Islet precursor cell (in vitro differentiated cells): ENCODE results near the gene TCEANC2.
"Not testable (repeated sequence)": the region's sequence is repeated elsewhere in the genome, so short reads cannot be mapped to it uniquely, and the experiment has no call there.

ENCODE experiments used
- DNase-seq: peaks from one replicate; pipeline ENCODE4 v3.0.0-alpha.2; 2018

The TCEANC2 gene

DNA sequence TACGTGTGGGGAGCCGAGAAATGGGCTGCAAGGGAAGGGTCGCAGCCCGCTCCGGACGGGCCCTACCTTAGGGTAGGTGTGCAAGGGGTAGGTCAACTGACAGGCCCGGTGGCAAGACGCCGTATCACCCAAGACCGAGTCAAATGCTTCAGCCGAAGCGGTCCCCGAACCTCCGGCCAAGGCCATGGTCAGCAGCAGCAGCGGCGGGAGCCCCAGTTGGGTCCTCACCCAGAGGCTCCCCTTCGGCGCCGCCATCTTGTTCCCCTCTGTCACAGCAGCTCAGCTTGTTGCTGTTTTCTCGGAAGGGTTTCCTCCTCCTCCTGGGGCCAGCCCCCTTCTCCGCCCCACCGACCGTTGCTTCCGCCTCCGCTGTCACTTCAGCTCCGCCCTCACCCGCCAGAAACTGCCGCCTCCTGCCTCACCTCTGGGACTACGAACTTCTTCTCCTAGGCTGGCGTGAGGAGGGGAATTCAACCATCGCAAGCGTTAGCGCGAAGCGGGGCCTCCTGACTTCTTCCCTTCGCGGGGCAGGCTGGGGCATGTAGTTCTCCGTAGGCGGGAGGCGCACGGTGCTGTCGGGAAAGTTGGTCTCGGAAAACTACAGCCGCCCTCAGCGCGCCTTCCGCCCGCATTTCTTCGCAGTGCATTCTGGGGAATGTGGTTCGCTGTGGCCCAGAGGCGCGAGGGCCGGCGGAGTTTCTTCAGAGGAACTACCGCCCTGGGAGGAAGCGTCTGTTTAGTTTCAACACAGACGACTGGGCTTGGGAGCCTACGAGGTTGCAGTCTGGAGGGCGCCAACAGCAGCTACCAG, at the start of gene TCEANC2, which contains the start of gene TMEM59:
TCEANC2 (plus strand) TSS at position 675 of the 811 bp plus-strand sequence. CDS start 815 bp downstream, outside the sequence.
TMEM59 (minus strand) TSS at position 271 of the 811 bp plus-strand sequence; CDS start at position 255, 16 bp downstream.
- DNase-seq, result peak; percentile 100

DNA sequence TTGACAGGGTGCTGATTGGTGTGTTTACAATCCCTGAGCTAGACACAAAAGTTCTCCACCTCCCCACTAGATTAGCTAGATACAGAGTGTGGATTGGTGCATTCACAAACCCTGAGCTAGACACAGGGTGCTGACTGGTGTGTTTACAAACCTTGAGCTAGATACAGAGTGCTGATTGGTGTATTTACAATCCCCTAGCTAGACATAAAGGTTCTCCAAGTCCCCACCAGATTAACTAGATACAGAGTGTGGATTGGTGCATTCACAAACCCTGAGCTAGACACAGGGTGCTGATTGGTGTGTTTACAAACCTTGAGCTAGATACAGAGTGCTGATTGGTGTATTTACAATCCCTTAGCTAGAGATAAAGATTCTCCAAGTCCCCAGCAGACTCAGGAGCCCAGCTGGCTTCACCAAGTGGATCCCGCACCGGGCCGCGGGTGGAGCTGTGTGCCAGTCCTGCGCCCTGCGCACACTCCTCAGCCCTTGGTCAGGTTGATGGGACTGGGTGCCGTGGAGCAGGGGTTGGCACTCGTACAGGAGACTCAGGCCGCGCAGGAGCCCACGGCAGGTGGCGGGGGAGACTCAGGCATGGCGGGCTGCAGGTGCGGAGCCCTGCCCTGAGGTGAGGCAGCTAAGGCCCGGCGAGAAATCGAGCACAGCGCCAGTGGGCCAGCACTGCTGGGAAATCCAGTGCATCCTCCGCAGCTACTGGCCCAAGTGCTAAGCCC, 49.5 kb upstream of the TCEANC2 start:
- DNase-seq, result not testable (repeated sequence)

DNA sequence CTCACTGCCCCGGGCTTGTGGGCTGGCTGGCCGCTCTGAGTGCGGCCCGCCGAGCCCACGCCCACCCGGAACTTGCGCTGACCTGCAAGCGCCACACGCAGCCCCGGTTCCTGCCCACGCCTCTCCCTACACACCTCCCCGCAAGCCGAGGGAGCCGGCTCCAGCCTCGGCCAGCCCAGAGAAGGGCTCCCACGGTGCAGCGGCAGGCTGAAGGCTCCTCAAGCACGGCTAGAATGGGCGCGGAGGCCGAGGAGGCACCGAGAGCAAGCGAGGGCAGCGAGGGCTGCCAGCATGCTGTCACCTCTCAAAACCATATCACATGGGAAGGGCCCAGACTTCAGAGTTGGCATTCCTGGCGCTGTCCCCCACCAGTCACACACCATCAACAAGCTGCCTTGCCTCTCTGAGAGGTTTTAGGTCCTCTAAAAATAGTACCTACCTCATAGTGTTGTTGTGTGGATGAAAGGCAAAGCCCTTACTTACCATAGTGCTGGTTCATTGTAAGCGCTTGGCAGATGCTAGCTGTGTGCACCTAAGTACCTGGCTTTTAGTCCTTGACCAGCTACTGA, 48.8 kb upstream of the TCEANC2 start:
- DNase-seq, result peak; percentile 14

DNA sequence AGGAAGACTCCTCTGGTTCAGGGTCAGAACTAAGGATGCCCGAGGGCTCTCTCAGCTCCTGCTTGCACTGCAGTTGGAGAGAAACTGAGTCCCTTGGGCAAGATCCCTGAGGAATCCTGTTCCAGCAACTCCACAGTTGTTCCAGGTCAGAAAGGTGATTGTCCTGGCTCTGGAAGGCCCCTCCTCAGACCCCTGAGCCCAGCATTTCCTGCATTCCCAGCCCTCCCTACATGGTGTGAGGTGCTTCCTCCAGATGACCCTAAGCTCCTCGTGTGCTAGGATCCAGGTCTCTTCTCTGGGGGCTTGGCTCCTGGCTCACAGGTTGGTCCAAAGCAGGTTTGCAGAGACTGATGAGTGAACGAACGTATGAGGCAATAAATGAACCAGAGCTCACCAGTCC, 46.9 kb upstream of the TCEANC2 start:
- no peak for DNase-seq

DNA sequence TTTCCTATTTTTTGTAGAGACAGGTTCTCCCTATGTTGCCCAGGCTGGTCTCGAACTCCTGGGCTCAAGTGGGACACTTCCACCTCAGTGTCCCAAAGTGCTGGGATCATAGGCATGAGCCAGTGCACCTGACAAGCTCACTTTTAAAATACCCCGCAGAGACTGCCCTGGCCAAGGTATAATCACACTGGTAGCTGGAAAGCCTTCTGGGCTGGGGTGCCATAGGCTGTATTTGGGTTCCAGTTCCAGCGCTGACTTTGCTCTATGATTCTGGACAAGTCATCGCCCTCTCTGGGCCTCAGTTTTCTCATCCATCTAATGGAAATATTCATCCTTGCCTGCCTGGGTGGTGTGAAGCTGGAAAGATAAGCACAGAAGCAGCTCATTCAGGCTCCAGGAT, 45.8 kb upstream of the TCEANC2 start:
- no peak for DNase-seq

DNA sequence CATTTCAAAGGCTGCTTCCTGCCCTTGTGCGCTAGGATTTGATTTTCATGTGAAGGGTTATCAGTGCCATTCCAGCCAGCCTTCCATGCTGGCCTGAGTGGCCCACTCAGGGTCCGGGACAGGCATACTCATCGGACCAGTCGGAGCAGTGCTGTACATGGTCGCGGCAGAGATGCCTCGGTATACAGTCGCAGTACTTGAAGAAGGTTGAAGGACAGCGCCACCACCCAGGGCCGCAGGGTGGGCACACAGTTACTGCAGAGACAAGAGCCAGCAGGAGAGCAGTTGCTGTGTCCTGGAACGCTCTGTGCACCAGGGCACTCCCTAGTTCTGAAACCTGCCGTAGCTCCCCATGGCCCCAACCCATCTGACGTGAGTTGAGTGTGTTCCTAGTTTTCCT, 44.5 kb upstream of the TCEANC2 start:
- peak; percentile 41 for DNase-seq

DNA sequence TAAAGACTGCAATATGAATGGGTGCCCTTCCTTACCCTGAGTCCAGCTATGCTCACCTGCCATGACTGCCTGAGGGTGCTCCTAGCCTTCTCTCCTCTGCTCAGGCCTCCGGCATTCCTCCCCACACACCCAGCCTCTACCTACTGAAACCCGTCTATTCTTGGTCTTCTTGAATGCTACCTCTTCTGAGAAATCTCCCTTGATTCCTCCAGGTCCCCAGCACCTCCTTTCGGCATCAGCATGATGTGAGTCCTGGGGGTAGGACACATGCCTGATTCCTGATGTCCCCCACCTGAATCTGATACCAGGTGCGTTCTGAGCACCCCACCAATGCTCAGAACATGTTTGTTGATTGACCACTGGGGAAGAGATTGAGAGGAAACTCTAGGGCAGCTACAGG, 44.0 kb upstream of the TCEANC2 start:
- DNase-seq, result peak; percentile 40

DNA sequence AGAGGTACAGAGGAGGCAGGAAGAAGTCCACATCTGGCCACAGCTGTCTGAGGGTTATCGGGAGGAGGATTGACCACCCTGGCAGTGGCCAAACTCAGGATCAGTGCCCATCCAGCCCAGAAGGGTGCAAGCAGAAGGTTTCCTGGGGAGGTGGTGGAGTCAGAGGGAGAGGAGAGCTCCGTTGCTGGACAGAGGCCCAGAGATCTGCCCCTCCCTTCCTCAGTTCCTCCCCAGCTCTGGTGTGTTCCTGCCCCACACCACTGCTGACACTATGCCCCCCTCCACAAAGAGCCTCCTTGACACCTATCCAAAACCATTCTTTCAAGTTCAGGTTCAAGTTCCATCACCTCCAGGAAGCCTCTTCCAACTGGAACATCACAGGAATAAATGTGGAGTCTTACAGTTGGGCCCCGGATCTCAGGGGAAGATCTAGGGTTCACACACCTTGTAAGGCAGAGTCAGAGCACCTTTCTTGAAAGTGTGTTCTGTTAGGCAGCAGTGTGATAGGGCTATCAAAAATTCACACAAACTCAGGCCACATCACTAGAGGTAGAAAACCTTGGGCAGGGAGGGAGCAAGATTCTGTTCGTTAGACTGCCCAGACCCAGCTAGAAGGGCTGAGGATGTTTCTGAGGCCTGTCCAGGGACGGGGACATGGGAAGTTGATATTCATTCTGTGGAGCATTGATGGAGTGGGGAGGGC, 42.8 kb upstream of the TCEANC2 start:
- DNase-seq, result no peak

DNA sequence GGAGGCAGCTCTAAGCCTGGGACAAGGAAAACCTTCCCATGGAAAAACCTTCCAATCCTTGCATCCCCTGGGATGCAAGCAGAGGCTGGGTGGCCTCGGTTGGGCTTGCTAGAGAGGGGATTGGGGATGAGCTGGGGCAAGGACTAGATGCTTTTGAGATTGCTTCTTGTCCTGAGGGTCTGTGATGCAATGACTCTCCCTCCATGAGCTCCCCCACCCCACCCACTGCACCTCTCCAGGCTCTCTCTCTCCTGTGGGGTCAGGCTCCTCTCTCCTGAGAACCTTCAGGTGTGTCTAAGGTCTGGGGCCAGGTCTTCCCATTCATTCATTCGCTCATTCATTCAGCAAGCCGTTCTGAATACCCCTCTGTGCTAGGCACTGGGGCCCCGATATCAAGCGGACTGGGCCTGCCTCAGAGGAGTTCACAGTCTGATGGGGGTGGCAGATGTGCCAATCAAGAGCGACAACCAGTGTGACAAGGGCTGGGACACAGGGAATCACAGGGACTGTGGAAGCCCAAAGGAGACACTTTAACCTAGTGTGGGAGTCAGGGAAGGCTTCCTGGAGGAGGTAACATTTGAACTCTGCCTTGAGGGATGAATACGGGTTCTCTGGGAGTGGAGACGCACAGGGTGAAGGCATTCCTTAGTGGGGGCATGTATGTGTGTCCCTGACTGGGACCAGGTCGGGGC, 41.9 kb upstream of the TCEANC2 start:
- DNase-seq, result peak; percentile 33

DNA sequence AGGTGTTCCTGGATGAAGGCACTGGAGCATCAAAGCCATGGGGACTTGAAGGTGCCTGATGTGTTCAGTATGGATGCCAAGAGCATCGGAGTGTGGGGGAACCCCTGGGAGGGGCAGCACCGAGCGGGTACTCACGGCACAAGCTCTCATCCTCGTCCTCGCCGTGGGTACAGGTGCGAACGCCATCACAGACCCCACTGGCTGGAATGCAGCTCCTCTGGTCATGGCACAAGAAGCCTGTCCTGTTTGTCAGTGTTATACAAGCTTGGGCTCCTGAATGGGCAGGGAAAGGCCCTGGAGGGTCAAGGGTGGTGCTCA, 41.4 kb upstream of the TCEANC2 start:
- DNase-seq, result peak; percentile 50

DNA sequence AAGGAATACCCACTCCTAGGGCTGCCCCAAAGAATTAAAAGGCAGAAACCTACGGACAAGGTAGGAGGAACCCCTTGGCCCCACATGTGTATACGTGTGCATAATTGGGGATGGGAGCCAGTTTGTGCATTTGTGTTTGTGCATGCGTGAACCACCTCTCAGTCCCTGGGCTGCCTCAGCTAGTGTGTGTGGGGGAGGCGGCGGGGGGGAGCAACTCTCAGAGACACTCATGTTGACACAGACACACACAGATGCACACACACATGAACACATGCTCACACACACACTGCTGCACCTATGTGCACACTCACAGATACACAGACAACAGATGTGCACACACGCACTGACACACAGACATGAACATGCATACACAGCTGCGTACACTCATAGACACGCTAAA, 40.5 kb upstream of the TCEANC2 start:
- DNase-seq, result no peak

DNA sequence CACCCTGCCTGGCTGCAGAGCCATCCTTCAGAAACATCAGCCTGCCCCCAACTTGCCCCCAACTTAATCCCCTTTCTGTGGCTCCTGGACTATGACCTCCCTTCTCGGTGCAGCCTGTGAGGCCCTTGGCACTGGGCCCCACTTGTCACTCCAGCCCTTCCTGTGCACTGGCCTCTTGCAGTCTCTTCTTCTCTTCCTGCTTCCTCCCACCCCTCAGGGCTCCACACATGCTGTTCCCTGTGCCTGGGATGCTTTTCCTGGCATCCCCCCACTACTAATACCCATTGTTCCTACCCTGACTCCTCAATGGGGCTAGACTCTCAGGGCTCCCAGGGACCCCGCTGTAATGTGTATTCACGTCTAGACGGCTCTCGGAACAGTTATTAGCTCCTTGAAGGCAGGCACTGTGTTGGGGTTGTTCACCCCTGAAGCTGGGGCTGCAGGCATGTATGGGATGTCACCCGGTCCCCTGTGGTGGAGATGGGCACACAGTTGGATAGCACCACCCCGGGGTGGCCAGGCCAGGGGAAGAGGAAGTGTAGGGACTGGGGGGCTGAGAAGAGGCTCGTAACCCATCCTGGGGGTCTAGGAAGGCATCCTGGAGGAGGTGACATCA, 39.9 kb upstream of the TCEANC2 start:
- DNase-seq, result peak; percentile 33

DNA sequence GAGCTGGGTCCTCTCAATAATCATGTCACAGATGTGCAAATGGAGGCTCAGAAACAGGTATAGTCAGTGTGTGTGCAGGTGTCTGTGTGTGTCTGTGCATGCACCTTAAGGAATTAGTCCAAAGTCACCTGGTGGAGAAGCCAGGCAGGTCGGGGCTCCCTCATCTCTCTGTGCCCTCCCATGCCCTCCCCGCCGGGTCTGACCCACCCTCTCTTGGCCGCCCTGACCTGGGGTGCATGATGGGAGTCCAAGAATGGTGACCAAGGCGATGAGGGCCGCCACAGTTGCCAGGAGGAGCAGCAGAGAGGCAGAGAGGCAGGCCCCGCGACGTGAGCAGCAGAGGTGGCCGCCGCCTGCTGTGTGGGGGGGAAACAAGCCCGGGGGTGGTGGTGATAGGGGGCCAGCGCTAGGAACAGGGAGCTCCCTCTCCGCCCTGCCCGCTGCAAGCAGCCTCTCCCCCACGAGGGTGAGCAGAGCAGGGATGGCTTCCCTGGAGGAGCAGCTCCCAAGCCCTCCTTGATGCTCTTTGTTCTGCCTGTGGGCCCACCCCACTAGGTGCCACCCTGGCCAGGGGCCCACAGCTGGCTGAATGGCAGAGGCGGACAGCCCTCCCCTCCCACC, 39.3 kb upstream of the TCEANC2 start:
- peak; percentile 46 for DNase-seq

DNA sequence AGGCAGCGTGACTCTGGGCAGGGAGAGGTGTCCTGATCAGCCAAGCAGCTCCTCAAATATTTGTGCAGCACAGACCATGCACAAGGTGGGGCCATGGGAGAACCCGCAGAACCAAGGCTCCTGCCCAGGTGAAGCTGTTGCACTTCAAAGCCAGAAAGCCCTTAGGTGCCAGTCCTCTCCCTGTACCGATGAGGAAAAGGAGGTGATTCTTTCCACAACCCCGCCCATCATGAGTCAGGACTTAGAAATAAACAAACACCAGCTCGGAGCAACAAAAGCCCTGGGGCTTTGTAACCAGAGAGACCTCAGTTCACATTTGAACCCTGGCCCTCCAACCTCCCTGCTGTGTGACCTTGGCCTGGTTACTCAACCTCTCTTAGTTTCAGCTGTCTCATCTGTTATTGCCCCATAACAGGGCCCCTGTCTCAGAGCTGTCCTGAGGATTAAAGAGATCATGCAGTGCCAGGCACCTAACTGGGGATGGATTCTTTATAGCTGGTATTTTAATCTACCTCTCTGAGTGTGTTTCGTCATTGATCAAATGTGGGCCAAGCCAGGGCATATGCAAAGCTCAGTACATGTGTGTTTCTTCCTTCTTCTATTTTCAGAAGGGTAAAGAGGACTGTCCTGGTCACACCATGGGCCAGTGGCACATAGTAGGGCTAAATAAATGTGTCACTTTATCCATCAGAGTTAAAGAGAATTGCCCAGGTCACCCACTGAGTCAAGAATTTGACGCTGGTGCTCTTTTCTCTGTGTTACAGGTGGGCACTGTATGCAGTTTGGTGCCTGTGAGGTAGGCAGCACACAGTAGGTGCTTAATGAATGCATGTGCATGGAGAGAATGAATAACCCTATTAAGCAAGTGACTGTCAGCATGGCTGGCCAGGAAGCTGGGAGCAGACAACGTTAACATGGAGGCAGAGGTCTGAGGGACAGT, 36.8 kb upstream of the TCEANC2 start:
- peak; percentile 70 for DNase-seq

DNA sequence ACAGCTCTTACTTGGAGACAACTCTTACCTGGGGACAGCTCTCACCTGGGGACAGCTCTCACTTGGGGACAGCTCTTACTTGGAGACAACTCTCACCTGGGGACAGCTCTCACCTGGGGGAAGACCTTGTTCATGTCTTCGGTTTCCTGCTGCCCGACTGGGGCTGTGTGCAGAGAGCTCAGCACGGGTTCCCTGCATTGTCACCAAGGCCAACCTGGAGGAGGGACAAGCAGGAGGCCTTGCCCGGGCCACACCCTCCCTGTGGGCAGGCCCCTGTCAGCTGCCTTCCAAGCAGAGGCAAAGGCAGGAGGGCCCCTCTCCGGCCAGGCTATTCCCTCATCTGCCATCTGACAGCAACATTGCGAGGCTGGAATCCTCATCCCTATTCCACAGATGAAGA, 35.4 kb upstream of the TCEANC2 start, which contains the start of gene LDLRAD1:
LDLRAD1 (minus strand) TSS at position 208 of the 400 bp plus-strand sequence; CDS start at position 134, 74 bp downstream.
- DNase-seq, result peak; percentile 60

DNA sequence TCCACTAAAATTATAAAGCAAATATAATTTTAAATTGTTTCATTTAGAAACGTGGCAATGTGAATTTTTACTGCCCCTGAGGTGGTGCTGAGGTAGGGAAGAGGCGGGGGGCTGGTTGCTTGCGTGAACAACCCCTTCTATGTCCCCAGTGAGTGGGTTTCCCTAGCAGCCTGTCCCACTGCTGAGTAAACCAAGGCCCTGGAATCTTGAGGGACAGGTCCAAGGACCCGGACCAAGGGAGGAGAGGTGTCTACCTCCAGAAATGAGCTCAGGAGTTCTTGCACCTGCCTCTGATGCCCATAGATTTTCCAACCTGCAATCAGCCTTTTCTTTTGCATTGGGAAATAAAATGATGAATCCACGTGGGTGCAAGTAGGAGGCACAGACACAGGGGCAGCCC, 34.8 kb upstream of the TCEANC2 start:
- peak; percentile 50 for DNase-seq

DNA sequence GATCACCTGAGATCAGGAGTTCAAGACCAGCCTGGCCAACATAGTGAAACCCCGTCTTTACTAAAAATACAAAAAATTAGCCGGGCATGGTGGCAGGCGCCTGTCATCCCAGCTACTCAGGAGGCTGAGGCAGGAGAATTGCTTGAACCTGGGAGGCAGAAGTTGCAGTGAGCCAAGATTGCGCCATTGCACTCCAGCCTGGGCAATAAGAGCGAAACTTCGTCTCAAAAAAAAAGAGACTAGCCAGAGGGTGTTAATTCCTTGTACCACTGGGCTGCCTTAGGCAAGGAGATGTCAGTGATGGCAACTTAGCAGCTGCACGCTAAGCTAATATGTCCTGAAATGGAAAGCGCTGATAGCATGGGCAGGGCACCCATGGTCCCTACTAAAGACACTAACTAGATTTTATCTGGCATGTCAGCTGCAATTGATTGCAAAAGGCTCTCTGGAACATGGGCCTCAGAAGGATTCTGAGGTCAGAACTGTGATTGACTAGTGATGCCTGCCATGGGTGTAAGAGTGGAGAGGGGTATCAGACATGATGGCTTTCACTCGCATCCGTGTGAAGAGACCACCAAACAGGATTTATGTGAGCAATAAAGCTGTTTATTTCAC, 33.7 kb upstream of the TCEANC2 start:
- DNase-seq, result not testable (repeated sequence)

DNA sequence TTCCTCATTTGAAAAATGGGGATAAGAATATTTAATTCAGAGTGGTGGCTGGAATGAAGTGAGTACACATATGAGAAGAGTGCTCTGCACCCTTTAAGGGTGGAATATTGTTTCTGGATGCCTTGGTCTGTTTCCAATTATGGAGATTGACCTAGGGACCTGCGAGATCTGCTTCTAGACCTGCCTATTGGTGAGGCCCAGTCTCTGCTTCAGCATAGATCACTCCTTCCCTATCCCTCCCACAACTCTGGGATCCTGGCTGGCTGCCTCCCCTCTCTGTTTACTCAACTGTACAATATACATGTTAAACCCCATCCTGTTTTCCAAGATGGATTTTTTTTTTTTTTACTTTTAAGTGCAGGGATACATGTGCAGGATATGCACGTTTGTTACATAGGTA, 29.1 kb upstream of the TCEANC2 start:
- peak; percentile 15 for DNase-seq

DNA sequence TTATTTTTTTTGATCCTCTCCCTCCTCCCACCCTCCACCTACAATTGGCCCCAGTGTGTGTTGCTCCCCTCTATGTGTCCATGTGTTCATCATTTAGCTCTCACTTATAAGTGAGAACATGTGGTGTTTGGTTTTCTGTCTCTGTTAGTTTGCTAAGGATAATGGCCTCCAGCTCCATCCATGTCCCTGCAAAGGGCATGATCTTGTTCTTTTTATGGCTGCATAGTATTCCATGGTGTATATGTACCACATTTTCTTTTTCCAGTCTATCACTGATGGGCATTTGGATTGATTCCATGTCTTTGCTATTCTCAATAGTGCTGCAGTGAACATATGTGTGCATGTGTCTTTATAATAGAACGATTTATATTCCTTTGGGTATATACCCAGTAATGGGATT, 28.6 kb upstream of the TCEANC2 start:
- DNase-seq, result not testable (repeated sequence)

DNA sequence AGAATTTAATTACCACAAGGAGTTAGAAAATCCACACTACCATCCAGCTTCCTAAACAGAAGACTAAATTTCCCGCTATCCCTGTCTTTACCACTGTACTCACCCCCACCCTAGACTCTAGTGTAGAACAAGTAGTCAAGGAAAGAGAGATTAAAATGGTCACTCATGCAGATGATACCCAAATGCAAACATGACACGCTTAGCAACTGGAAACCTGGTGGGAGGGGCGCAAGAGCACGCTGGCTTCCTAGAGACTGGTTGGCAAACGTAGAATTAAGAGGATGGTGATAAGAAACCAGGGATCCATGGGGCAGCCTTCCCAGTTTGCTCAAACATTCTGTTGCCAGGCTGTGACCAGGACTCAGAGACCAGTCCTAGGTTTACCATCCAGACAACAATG, 25.6 kb upstream of the TCEANC2 start:
- peak; percentile 35 for DNase-seq
